GM13976 (cell line): ENCODE measurements around the gene ARSB.
"Not testable (repeated sequence)": the region's sequence is repeated elsewhere in the genome, so short reads cannot be mapped to it uniquely, and the experiment has no call there.

Experiments
- DNase-seq: peaks from one replicate; pipeline ENCODE4 v3.0.0; 2012; ENCODE audit warnings: low spot score
- CTCF ChIP-seq: IDR thresholded peaks from 2 replicates; pipeline ENCODE4 v1.5.1; 2012; ENCODE audit warnings: borderline replicate concordance, mild to moderate bottlenecking; ENCODE audit not compliant: insufficient read depth; ENCODE audit errors: extremely low read depth, missing control alignments, control extremely low read depth
- in situ Hi-C: fragments of 300-500 bp; cut with MboI; formaldehyde crosslinking; loops from one replicate; pipeline ENCODE4 v1.12.0; 2022; ENCODE audit warnings: low sequenced_read_pairs, mixed read lengths, inconsistent platforms; ENCODE audit not compliant: unreplicated experiment

The ARSB gene

GRCh38 chr5:78738104-78738503 lies 247.0 kb downstream of the ARSB start:
- no peak for TF ChIP-seq CTCF
- in situ Hi-C loops: no loop called here
- DNase-seq: no peak

- no peak for DNase-seq
Observed at GRCh38 chr5:78735834-78736463, 249.2 kb downstream of the ARSB start.

GRCh38 chr5:78734950-78735349 lies 250.2 kb downstream of the ARSB start:
- in situ Hi-C loops: no loop called here
- DNase-seq: no peak
- no peak for TF ChIP-seq CTCF

More at GRCh38 chr5:78735834-78736463, 249.2 kb downstream of the ARSB start:
- no peak for TF ChIP-seq CTCF
- in situ Hi-C loops: no loop called here

- no peak for DNase-seq
- TF ChIP-seq CTCF: no peak
- in situ Hi-C loops: no loop called here
Observed at GRCh38 chr5:78734094-78734845, 250.8 kb downstream of the ARSB start.

- DNase-seq, in situ Hi-C loops: not testable (repeated sequence)
Observed at GRCh38 chr5:78732721-78733120, 252.4 kb downstream of the ARSB start.

- in situ Hi-C loops: no loop called here
Observed at GRCh38 chr5:78731884-78732283, 253.2 kb downstream of the ARSB start.

More at GRCh38 chr5:78731884-78732283, 253.2 kb downstream of the ARSB start:
- DNase-seq: no peak
- TF ChIP-seq CTCF: no peak
